Measurements from ENCODE around the gene DRICH1.

- TF ChIP-seq CTCF (IDR thresholded peaks at IDR 0.05) (peak; percentile 62 to 79 (median 75)), POLR2A (IDR thresholded peaks at IDR 0.05) (no peak)
These were observed 40.8 kb downstream of the DRICH1 start for GRCh38 chr22:23591201-23591791.
